ENCODE data around the gene SPATA13.
A peak's percentile ranks its signal among the peaks of the same experiment; 100 is the strongest.

The SPATA13 gene

GRCh38 chr13:24261566-24261965 is 101.0 kb downstream of the SPATA13 start:
- no peak for DNase-seq

- DNase-seq: no peak
Measured at GRCh38 chr13:24263632-24264031, 103.1 kb downstream of the SPATA13 start.

- DNase-seq: peak; percentile 84
Measured at GRCh38 chr13:24264976-24265375, 104.5 kb downstream of the SPATA13 start.

GRCh38 chr13:24265453-24265852 is 104.9 kb downstream of the SPATA13 start:
- no peak for DNase-seq

GRCh38 chr13:24267274-24267673 is 106.8 kb downstream of the SPATA13 start:
- DNase-seq: no peak

- DNase-seq: no peak
Measured at GRCh38 chr13:24267801-24268200, 107.3 kb downstream of the SPATA13 start.

- no peak for DNase-seq
Measured at GRCh38 chr13:24269821-24270220, 109.3 kb downstream of the SPATA13 start.

- DNase-seq: peak; percentile 46
Measured at GRCh38 chr13:24270639-24271141, 110.2 kb downstream of the SPATA13 start.

GRCh38 chr13:24271231-24271600 is 110.7 kb downstream of the SPATA13 start:
- no peak for DNase-seq

GRCh38 chr13:24271601-24272451 is 111.3 kb downstream of the SPATA13 start:
- peak; percentile 57 for DNase-seq

- no peak for DNase-seq
Measured at GRCh38 chr13:24272452-24273161, 112.1 kb downstream of the SPATA13 start.

GRCh38 chr13:24273926-24274325 is 113.4 kb downstream of the SPATA13 start:
- no peak for DNase-seq

- DNase-seq: peak; percentile 36
Measured at GRCh38 chr13:24274452-24275021, 114.0 kb downstream of the SPATA13 start.

- no peak for DNase-seq
Measured at GRCh38 chr13:24275041-24275440, 114.5 kb downstream of the SPATA13 start.

GRCh38 chr13:24276306-24276705 is 115.8 kb downstream of the SPATA13 start:
- no peak for DNase-seq

GRCh38 chr13:24276861-24277260 is 116.3 kb downstream of the SPATA13 start:
- DNase-seq: no peak

GRCh38 chr13:24277761-24278160 is 117.2 kb downstream of the SPATA13 start:
- no peak for DNase-seq

- DNase-seq: no peak
Measured at GRCh38 chr13:24279327-24280110, 119.0 kb downstream of the SPATA13 start.

GRCh38 chr13:24280720-24281119 is 120.2 kb downstream of the SPATA13 start:
- DNase-seq: no peak

GRCh38 chr13:24281188-24282008 is 120.9 kb downstream of the SPATA13 start:
- no peak for DNase-seq

GRCh38 chr13:24282256-24282655 is 121.7 kb downstream of the SPATA13 start:
- DNase-seq: no peak
